Neural progenitor cell (in vitro differentiated cells): ENCODE results near the gene TMED7.

Experiments used
- EZH2 ChIP-seq: fragments of 200-600 bp; sonication (generic); IDR thresholded peaks from 2 replicates; pipeline ENCODE4 v1.6.1; 2017; ENCODE audit warnings: antibody characterized with exemption, mild to moderate bottlenecking, moderate library complexity
- TF ChIP-seq, protein P1 (sequence below): fragments of 200-600 bp; sonication (generic); IDR thresholded peaks from 2 replicates; pipeline ENCODE4 v1.5.1; 2017; ENCODE audit warnings: antibody characterized with exemption, mild to moderate bottlenecking

DNA sequence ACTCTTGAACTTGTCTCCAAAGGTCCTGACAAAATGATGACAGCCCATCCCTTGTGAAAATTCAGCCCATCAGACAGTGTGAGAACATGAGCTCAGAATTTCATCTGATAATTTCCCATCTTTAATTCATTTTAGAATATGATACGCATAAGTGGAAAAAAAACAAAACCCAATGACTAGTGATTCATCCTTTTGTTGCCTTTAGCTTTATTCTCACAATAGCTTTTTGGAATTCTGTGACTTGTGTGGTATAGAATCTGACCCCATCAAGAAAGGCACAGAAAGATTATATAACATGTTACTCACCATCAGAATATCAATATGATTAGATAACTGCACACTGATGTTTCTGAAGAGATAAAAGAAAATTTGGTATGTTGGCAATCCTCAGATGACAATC, 16.1 kb upstream of the TMED7 start:
- TF ChIP-seq, protein P1, sequence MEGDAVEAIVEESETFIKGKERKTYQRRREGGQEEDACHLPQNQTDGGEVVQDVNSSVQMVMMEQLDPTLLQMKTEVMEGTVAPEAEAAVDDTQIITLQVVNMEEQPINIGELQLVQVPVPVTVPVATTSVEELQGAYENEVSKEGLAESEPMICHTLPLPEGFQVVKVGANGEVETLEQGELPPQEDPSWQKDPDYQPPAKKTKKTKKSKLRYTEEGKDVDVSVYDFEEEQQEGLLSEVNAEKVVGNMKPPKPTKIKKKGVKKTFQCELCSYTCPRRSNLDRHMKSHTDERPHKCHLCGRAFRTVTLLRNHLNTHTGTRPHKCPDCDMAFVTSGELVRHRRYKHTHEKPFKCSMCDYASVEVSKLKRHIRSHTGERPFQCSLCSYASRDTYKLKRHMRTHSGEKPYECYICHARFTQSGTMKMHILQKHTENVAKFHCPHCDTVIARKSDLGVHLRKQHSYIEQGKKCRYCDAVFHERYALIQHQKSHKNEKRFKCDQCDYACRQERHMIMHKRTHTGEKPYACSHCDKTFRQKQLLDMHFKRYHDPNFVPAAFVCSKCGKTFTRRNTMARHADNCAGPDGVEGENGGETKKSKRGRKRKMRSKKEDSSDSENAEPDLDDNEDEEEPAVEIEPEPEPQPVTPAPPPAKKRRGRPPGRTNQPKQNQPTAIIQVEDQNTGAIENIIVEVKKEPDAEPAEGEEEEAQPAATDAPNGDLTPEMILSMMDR, result no peak
- no peak for TF ChIP-seq EZH2
